ENCODE results near the gene UBA1. TPM values are rescaled to one million over a fixed set of nuclear protein-coding genes. Genes with fewer than 3 reads are reported as not detected.

Gene UBA1
- total RNA-seq, 1 donor from 2014 or later: 503 TPM

GRCh38 chrX:47172971-47173792, 20.4 kb upstream of the UBA1 start:
- Mint-ChIP-seq H3K9me3 (ENCODE audit: unreplicated experiment) (peaks cover 6% of the 10 kb centered on the region), H3K27ac (ENCODE audit: unreplicated experiment) (no peak overlapping the region), H3K36me3 (ENCODE audit: unreplicated experiment) (no peaks in the 10 kb centered on the region), H3K27me3 (ENCODE audit: unreplicated experiment) (peaks cover 7% of the 10 kb centered on the region), H3K4me3 (ENCODE audit: unreplicated experiment) (no peak overlapping the region), H3K4me1 (ENCODE audit: low read depth, unreplicated experiment) (no peaks in the 10 kb centered on the region)
- DNase-seq: no peak
- no peak for TF ChIP-seq CTCF (IDR thresholded peaks at IDR 0.05; ENCODE audit: partially characterized antibody, unreplicated experiment)

GRCh38 chrX:47174376-47174775, 19.3 kb upstream of the UBA1 start:
- no peak overlapping the region for H3K4me3 Mint-ChIP-seq (ENCODE audit: unreplicated experiment)
- TF ChIP-seq CTCF (IDR thresholded peaks at IDR 0.05; ENCODE audit: partially characterized antibody, unreplicated experiment): no peak
- no peaks in the 10 kb centered on the region for H3K4me1 Mint-ChIP-seq (ENCODE audit: low read depth, unreplicated experiment)
- DNase-seq: no peak
- H3K27ac Mint-ChIP-seq (ENCODE audit: unreplicated experiment): no peak overlapping the region
- H3K27me3 Mint-ChIP-seq (ENCODE audit: unreplicated experiment): peaks cover 3% of the 10 kb centered on the region
- peaks cover 3% of the 10 kb centered on the region for H3K9me3 Mint-ChIP-seq (ENCODE audit: unreplicated experiment)
- H3K36me3 Mint-ChIP-seq (ENCODE audit: unreplicated experiment): no peaks in the 10 kb centered on the region

GRCh38 chrX:47174846-47175587, 18.6 kb upstream of the UBA1 start:
- Mint-ChIP-seq H3K27ac (ENCODE audit: unreplicated experiment) (no peak overlapping the region), H3K4me3 (ENCODE audit: unreplicated experiment) (no peak overlapping the region), H3K4me1 (ENCODE audit: low read depth, unreplicated experiment) (no peaks in the 10 kb centered on the region), H3K27me3 (ENCODE audit: unreplicated experiment) (peaks cover 3% of the 10 kb centered on the region), H3K9me3 (ENCODE audit: unreplicated experiment) (peaks cover 3% of the 10 kb centered on the region), H3K36me3 (ENCODE audit: unreplicated experiment) (no peaks in the 10 kb centered on the region)
- no peak for DNase-seq
- TF ChIP-seq CTCF (IDR thresholded peaks at IDR 0.05; ENCODE audit: partially characterized antibody, unreplicated experiment): no peak

GRCh38 chrX:47175588-47175980, 18.0 kb upstream of the UBA1 start:
- no peak for TF ChIP-seq CTCF (IDR thresholded peaks at IDR 0.05; ENCODE audit: partially characterized antibody, unreplicated experiment)
- no peak overlapping the region for H3K4me3 Mint-ChIP-seq (ENCODE audit: unreplicated experiment)
- H3K27me3 Mint-ChIP-seq (ENCODE audit: unreplicated experiment): peaks cover 4% of the 10 kb centered on the region
- H3K27ac Mint-ChIP-seq (ENCODE audit: unreplicated experiment): no peak overlapping the region
- H3K4me1 Mint-ChIP-seq (ENCODE audit: low read depth, unreplicated experiment): no peaks in the 10 kb centered on the region
- no peak for DNase-seq
- peaks cover 3% of the 10 kb centered on the region for H3K9me3 Mint-ChIP-seq (ENCODE audit: unreplicated experiment)
- H3K36me3 Mint-ChIP-seq (ENCODE audit: unreplicated experiment): no peaks in the 10 kb centered on the region

Data from glutamatergic neuron (in vitro differentiated cells).